Measurements from ENCODE around the gene FKBP11.

- TF ChIP-seq, protein P1, sequence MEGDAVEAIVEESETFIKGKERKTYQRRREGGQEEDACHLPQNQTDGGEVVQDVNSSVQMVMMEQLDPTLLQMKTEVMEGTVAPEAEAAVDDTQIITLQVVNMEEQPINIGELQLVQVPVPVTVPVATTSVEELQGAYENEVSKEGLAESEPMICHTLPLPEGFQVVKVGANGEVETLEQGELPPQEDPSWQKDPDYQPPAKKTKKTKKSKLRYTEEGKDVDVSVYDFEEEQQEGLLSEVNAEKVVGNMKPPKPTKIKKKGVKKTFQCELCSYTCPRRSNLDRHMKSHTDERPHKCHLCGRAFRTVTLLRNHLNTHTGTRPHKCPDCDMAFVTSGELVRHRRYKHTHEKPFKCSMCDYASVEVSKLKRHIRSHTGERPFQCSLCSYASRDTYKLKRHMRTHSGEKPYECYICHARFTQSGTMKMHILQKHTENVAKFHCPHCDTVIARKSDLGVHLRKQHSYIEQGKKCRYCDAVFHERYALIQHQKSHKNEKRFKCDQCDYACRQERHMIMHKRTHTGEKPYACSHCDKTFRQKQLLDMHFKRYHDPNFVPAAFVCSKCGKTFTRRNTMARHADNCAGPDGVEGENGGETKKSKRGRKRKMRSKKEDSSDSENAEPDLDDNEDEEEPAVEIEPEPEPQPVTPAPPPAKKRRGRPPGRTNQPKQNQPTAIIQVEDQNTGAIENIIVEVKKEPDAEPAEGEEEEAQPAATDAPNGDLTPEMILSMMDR (IDR thresholded peaks at IDR 0.05) = no peak
- no peak for TF ChIP-seq POLR2A (IDR thresholded peaks at IDR 0.05)
Observed at GRCh38 chr12:48937170-48937569, 11.9 kb upstream of the FKBP11 start.
